Peyer's patch (tissue), 4 donors: Measurements from ENCODE around the gene S1PR1. TPM values are rescaled to one million over a fixed set of nuclear protein-coding genes. Genes with fewer than 3 reads are reported as not detected.
A peak's percentile ranks its signal among the peaks of the same experiment; 100 is the strongest.

Source experiments
- DNase-seq, 3 donors: peaks; one replicate each; pipeline ENCODE4 v3.0.0-alpha.2; 2017 to 2019
- H3K27ac ChIP-seq, 4 donors: fragments of 200-600 bp; sonication (generic); one replicate each; pipeline ENCODE4 v1.5.1; 2016 to 2019
- H3K27me3 ChIP-seq, 2 donors: fragments of 200-600 bp; sonication (generic); one replicate each; pipeline ENCODE4 v1.5.1; 2019
- H3K36me3 ChIP-seq, 3 donors: fragments of 200-600 bp; sonication (generic); one replicate each; pipeline ENCODE4 v1.5.1; 2016 to 2019
- H3K4me1 ChIP-seq, 4 donors: fragments of 200-600 bp; sonication (generic); one replicate each; pipeline ENCODE4 v1.5.1; 2016 to 2019
- H3K4me3 ChIP-seq, 4 donors: fragments of 200-600 bp; sonication (generic); 1 replicate in 3 of 4; 2 replicates in 1 of 4; pipeline ENCODE4 v1.5.1; 2016 to 2019; ENCODE audit warnings: mild to moderate bottlenecking in 1 of 4
- H3K9me3 ChIP-seq, 4 donors: fragments of 200-600 bp; sonication (generic); one replicate each; pipeline ENCODE4 v1.5.1; 2016 to 2019; ENCODE audit warnings: mild to moderate bottlenecking in 1 of 4
- POLR2A ChIP-seq, 2 donors: fragments of 450-650 bp; IDR thresholded peaks; one replicate each; pipeline ENCODE4 v1.5.1; 2017; ENCODE audit warnings: antibody characterized with exemption in 2 of 2, mild to moderate bottlenecking in 2 of 2, moderate library complexity in 2 of 2
- total RNA-seq, 4 donors: library from RNA; depleted of rRNA; stranded (reverse); fragments of >200 nt; gene quantifications; one replicate each; pipeline ENCODE4 v1.1.0, GENCODE V29; 2016
- TF ChIP-seq, protein P1 (sequence below), 6 experiments: fragments of 450-650 bp in 4 of 6; fragments of 200-600 bp in 2 of 6; sonication (generic) in 1 of 6; IDR thresholded peaks; one replicate each; pipeline ENCODE4 v1.5.1; 2017 to 2019; ENCODE audit warnings: antibody characterized with exemption in 6 of 6, mild to moderate bottlenecking in 3 of 6, moderate library complexity in 1 of 6

Gene S1PR1
- total RNA-seq, 4 donors from 2014 or later = 3.0 to 27.2 (median 19.3) TPM

DNA sequence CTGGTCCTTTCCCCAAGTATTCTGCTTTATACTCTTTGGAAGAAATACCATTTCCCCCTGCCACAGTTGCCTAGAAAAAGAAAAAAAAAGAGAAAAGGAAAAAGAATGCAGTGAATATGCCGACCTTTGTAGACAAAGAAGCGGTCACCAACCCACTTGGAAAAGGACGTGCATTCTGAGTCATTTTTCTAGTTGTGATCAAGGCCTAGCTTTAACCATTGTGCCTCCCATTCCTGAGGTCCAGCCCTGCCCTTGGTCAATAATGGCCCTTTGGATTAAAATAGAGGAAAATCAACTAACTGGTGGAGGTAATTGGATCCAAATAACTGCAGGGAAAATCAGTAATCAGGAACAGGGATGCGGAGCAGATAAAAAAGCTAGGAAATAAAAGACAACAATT, 24.8 kb downstream of the S1PR1 start:
- no peak overlapping the region for H3K27ac ChIP-seq
- no peak for DNase-seq
- no peaks in the 10 kb centered on the region for H3K36me3 ChIP-seq
- H3K4me1 ChIP-seq = peaks cover 0 to 23% (median 4%) of the 10 kb centered on the region in 4 donors
- TF ChIP-seq, protein P1, sequence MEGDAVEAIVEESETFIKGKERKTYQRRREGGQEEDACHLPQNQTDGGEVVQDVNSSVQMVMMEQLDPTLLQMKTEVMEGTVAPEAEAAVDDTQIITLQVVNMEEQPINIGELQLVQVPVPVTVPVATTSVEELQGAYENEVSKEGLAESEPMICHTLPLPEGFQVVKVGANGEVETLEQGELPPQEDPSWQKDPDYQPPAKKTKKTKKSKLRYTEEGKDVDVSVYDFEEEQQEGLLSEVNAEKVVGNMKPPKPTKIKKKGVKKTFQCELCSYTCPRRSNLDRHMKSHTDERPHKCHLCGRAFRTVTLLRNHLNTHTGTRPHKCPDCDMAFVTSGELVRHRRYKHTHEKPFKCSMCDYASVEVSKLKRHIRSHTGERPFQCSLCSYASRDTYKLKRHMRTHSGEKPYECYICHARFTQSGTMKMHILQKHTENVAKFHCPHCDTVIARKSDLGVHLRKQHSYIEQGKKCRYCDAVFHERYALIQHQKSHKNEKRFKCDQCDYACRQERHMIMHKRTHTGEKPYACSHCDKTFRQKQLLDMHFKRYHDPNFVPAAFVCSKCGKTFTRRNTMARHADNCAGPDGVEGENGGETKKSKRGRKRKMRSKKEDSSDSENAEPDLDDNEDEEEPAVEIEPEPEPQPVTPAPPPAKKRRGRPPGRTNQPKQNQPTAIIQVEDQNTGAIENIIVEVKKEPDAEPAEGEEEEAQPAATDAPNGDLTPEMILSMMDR (IDR thresholded peaks at IDR 0.05) = no peak
- no peak for TF ChIP-seq POLR2A (IDR thresholded peaks at IDR 0.05)
- H3K27me3 ChIP-seq = no peaks in the 10 kb centered on the region
- H3K4me3 ChIP-seq = no peak overlapping the region
- H3K9me3 ChIP-seq = no peaks in the 10 kb centered on the region

DNA sequence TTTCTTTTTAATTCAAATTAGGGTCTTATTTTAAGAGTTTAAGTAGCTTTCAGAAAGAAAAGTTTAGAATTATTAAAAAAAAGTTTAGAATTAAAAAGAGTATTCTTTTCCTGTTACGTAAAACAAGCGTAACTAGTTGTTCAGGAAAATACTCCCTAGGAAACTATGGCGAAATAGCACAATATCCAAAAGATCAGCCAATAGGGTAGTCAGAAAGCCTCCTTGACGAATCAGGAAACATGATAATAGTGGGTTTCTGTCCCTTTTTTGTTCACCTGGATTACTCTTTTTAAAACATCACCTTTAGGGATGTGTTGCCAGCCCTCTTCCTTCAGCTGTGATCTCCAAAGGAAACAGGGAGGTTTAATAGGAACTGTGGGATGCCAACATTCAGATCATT, 25.2 kb downstream of the S1PR1 start:
- DNase-seq = no peak
- no peaks in the 10 kb centered on the region for H3K27me3 ChIP-seq
- H3K36me3 ChIP-seq = no peaks in the 10 kb centered on the region
- H3K27ac ChIP-seq = no peak overlapping the region
- no peak for TF ChIP-seq POLR2A (IDR thresholded peaks at IDR 0.05)
- TF ChIP-seq, protein P1 (IDR thresholded peaks at IDR 0.05) = no peak
- H3K4me3 ChIP-seq = no peak overlapping the region
- no peaks in the 10 kb centered on the region for H3K9me3 ChIP-seq
- H3K4me1 ChIP-seq = peaks cover 0 to 23% (median 4%) of the 10 kb centered on the region in 4 donors

DNA sequence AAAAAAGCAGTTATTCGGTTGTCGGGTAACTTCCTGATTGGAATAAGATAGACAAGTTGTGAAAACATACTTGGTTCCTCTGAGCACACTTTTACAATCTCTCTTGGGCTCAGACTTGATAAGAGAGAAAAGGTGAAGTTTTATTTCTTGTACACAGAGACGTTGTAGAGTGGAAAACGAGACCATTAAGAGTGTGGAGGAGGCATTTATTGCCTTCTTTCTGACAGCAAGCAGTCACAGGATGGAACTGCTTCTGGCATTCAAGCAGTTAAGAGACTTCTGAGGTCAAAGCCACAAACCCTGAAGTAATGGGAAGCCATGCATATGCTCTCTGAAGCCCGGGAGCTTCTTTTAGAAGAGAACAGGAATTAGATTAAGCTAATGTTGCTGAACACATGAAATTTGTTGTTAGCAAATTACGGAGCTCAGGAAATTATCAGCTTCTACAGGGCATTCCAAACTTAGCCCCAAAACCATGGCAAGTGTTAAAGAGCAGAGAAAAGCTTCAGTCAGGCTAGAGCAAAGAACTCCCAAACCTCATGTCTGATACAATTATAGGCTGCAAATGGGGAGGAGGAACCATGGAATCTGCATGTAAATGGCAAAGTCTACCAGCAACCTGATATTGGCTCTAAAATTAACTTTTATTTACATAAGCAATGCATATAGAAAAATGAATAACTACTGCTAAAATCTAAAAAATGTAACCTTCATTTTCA, 26.0 kb downstream of the S1PR1 start:
- H3K4me3 ChIP-seq = no peak overlapping the region
- DNase-seq = no peak
- H3K36me3 ChIP-seq = no peaks in the 10 kb centered on the region
- H3K27me3 ChIP-seq = no peaks in the 10 kb centered on the region
- H3K9me3 ChIP-seq = no peaks in the 10 kb centered on the region
- TF ChIP-seq, protein P1 (IDR thresholded peaks at IDR 0.05) = no peak
- TF ChIP-seq POLR2A (IDR thresholded peaks at IDR 0.05) = no peak
- peak overlapping the region in 1 of 4 donors; percentile 4 for H3K27ac ChIP-seq
- peaks cover 0 to 23% (median 2%) of the 10 kb centered on the region in 4 donors for H3K4me1 ChIP-seq

DNA sequence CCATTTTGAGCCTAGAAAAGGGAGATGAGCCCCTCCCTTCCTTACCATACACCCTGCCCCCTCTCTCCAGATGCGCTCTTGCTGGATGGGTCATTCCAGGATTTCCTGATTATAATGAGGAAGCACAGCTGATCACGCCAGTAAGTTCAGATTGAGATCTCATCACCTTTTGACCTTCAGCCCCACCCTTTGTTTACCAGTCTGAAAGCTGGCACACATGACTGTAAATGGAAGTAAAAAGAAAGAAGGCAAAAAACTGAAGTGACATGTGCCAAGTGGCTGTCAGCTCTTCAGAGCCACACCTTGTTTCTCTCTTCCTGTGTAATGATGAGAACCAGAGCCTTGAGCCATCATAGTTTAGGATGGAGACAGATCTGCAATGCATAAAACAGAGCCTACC, 27.9 kb downstream of the S1PR1 start:
- Histone ChIP-seq H3K27ac (no peak overlapping the region), H3K36me3 (no peaks in the 10 kb centered on the region), H3K9me3 (no peaks in the 10 kb centered on the region), H3K27me3 (no peaks in the 10 kb centered on the region), H3K4me3 (no peak overlapping the region), H3K4me1 (peaks cover 0 to 19% (median 0%) of the 10 kb centered on the region in 4 donors)
- DNase-seq = no peak
- TF ChIP-seq, protein P1 (IDR thresholded peaks at IDR 0.05) = no peak
- no peak for TF ChIP-seq POLR2A (IDR thresholded peaks at IDR 0.05)

DNA sequence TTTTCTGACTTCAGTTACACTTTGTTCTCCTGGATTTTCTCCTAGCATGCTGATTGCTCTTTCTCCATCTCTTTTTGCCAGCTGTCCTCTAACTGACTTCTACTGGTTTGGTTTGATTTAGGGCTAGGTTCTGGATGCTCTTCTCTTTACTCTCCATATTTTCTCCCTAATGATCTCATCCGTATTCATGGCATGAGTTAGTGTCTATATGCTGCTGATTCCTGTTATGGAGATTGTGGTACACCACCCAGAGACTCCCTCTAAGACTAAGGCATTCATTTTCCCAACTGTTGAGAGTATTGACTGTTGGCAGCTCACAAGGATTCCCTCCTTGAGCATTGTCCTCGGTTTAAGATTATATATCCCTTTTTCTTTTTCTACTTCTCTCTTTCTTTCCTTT, 28.9 kb downstream of the S1PR1 start:
- no peak overlapping the region for H3K27ac ChIP-seq
- H3K4me1 ChIP-seq = peaks cover 0 to 19% (median 0%) of the 10 kb centered on the region in 4 donors
- no peaks in the 10 kb centered on the region for H3K9me3 ChIP-seq
- TF ChIP-seq POLR2A (IDR thresholded peaks at IDR 0.05) = no peak
- TF ChIP-seq, protein P1 (IDR thresholded peaks at IDR 0.05) = no peak
- no peak overlapping the region for H3K4me3 ChIP-seq
- DNase-seq = no peak
- no peaks in the 10 kb centered on the region for H3K36me3 ChIP-seq
- H3K27me3 ChIP-seq = no peaks in the 10 kb centered on the region
